H1 (cell line): ENCODE data around the gene TNFRSF13B. TPM values are rescaled to one million over a fixed set of nuclear protein-coding genes. Genes with fewer than 3 reads are reported as not detected.

Source experiments
- CBX8 ChIP-seq: fragments of 300-800, 300-1000 bp; sonication (generic); IDR thresholded peaks from 2 replicates; pipeline ENCODE4 v1.7.1; 2016; ENCODE audit warnings: low read depth, low read length, borderline replicate concordance
- EP300 ChIP-seq, 2 experiments: IDR thresholded peaks; 1 replicate in 1 of 2; 2 replicates in 1 of 2; pipeline ENCODE4 v1.6.1; 2011 to 2012; ENCODE audit warnings: low read depth in 2 of 2, low read length in 2 of 2, mild to moderate bottlenecking in 2 of 2, borderline replicate concordance in 1 of 2, inconsistent platforms in 1 of 2, moderate library complexity in 1 of 2
- GABPA ChIP-seq: IDR thresholded peaks from 2 replicates; pipeline ENCODE4 v1.6.1; 2011; ENCODE audit warnings: mild to moderate bottlenecking, low read length, moderate library complexity, borderline replicate concordance; ENCODE audit not compliant: insufficient read depth
- KDM1A ChIP-seq: fragments of 200-600, 300-600 bp; sonication (generic); IDR thresholded peaks from 2 replicates; pipeline ENCODE4 v1.7.1; 2016; ENCODE audit warnings: mild to moderate bottlenecking, low read length, borderline replicate concordance
- KDM5A ChIP-seq: fragments of 200-600 bp; IDR thresholded peaks from 2 replicates; pipeline ENCODE4 v1.7.1; 2012; ENCODE audit warnings: mild to moderate bottlenecking, low read length, inconsistent platforms, mixed read lengths
- NANOG ChIP-seq: IDR thresholded peaks from 2 replicates; pipeline ENCODE4 v1.6.1; 2011; ENCODE audit warnings: low read length, low read depth, mild to moderate bottlenecking, inconsistent platforms; ENCODE audit not compliant: insufficient read depth, poor library complexity, severe bottlenecking
- POLR2AphosphoS5 ChIP-seq: IDR thresholded peaks from 2 replicates; pipeline ENCODE4 v1.6.1; 2011; ENCODE audit warnings: low read depth, low read length
- polyA plus RNA-seq, 7 experiments: library from polyadenylated mRNA; depleted of rRNA in 3 of 7; stranded (reverse) in 5 of 7; unstranded in 2 of 7; fragments of >200 nt in 5 of 7; fragments of 200-250 nt in 2 of 7; gene quantifications; 1 replicate in 5 of 7; 2 replicates in 1 of 7; 4 replicates in 1 of 7; pipeline versions ENCODE4 v1.2.1 to v1.2.3, GENCODE V29; 2011 to 2013; ENCODE audit warnings: missing spikeins in 2 of 7, mixed read lengths in 2 of 7
- total RNA-seq: library from RNA; stranded (reverse); fragmentation: NEBNext Ultra II Directional; extraction: Animal tissue kit (Norgen Biotek cat#: 25700); gene quantifications from 2 replicates; pipeline ENCODE4 v1.2.1, GENCODE V29; 2021
- TF ChIP-seq, protein P1 (sequence below), 3 experiments: IDR thresholded peaks; 1 replicate in 2 of 3; 2 replicates in 1 of 3; pipeline versions ENCODE4 v1.5.1 to v1.6.1; 2011; ENCODE audit warnings: low read length in 3 of 3, mild to moderate bottlenecking in 3 of 3, inconsistent platforms in 2 of 3, low read depth in 1 of 3, moderate library complexity in 1 of 3; ENCODE audit not compliant: insufficient read depth in 1 of 3; ENCODE audit errors: control extremely low read depth in 1 of 3

TNFRSF13B gene
- total and polyA plus RNA-seq, 2 of the 8 experiments (the other 6 are each of a cell fraction or from before 2014, with no cell fraction given), result not detected

GRCh38 chr17:17004251-17004996 is 32.5 kb upstream of the TNFRSF13B start (continued):
- TF ChIP-seq NANOG, result no peak
- no peak for TF ChIP-seq CBX8
- no peak for TF ChIP-seq POLR2AphosphoS5
- TF ChIP-seq GABPA, result no peak
- no peak for TF ChIP-seq KDM1A
- TF ChIP-seq, protein P1, sequence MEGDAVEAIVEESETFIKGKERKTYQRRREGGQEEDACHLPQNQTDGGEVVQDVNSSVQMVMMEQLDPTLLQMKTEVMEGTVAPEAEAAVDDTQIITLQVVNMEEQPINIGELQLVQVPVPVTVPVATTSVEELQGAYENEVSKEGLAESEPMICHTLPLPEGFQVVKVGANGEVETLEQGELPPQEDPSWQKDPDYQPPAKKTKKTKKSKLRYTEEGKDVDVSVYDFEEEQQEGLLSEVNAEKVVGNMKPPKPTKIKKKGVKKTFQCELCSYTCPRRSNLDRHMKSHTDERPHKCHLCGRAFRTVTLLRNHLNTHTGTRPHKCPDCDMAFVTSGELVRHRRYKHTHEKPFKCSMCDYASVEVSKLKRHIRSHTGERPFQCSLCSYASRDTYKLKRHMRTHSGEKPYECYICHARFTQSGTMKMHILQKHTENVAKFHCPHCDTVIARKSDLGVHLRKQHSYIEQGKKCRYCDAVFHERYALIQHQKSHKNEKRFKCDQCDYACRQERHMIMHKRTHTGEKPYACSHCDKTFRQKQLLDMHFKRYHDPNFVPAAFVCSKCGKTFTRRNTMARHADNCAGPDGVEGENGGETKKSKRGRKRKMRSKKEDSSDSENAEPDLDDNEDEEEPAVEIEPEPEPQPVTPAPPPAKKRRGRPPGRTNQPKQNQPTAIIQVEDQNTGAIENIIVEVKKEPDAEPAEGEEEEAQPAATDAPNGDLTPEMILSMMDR (IDR thresholded peaks at IDR 0.05; ENCODE audit: control extremely low read depth in 1 of 3, insufficient read depth in 1 of 3, low read depth in 1 of 3, low read length in 3 of 3), result no peak
- no peak for TF ChIP-seq EP300 (IDR thresholded peaks at IDR 0.05; ENCODE audit: borderline replicate concordance in 1 of 2, low read depth in 2 of 2, low read length in 2 of 2)
- no peak for TF ChIP-seq KDM5A
